Stimulated activated CD8-positive, alpha-beta memory T cell treated with anti-CD3 and anti-CD28 coated beads, Interleukin-7, amount 100 ng/mL, for 4 hours (primary cell): Measurements from ENCODE around the gene CFAP92.

ENCODE experiments used
- DNase-seq, 2 donors: peaks; one replicate each; pipeline ENCODE4 v3.0.0-alpha.2; 2020; ENCODE audit warnings: low read depth in 2 of 2

Gene CFAP92

GRCh38 chr3:129025108-129025507, 31.2 kb upstream of the CFAP92 start:
- no peak for DNase-seq

- no peak for DNase-seq
These were observed 30.0 kb upstream of the CFAP92 start for GRCh38 chr3:129023909-129024308.

GRCh38 chr3:129023008-129023358, 29.1 kb upstream of the CFAP92 start:
- no peak for DNase-seq

- no peak for DNase-seq
These were observed 28.5 kb upstream of the CFAP92 start for GRCh38 chr3:129022114-129023007.

GRCh38 chr3:129021140-129021551, 27.3 kb upstream of the CFAP92 start:
- no peak for DNase-seq

- no peak for DNase-seq
These were observed 26.8 kb upstream of the CFAP92 start for GRCh38 chr3:129020691-129021090.

- DNase-seq: no peak
These were observed 25.4 kb upstream of the CFAP92 start for GRCh38 chr3:129019266-129019665.

- DNase-seq: no peak
These were observed 24.9 kb upstream of the CFAP92 start for GRCh38 chr3:129018751-129019150.

GRCh38 chr3:129018271-129018670, 24.4 kb upstream of the CFAP92 start:
- no peak for DNase-seq

- no peak for DNase-seq
These were observed 23.6 kb upstream of the CFAP92 start for GRCh38 chr3:129017484-129017899.

GRCh38 chr3:129016720-129017483, 23.0 kb upstream of the CFAP92 start:
- DNase-seq: no peak

- peak; percentile 20 to 42 for DNase-seq
These were observed 22.5 kb upstream of the CFAP92 start for GRCh38 chr3:129016356-129016719.

GRCh38 chr3:129015388-129016105, 21.7 kb upstream of the CFAP92 start:
- DNase-seq: peak in 1 of 2 donors; percentile 30

- DNase-seq: no peak
These were observed 21.0 kb upstream of the CFAP92 start for GRCh38 chr3:129014793-129015345.

- DNase-seq: no peak
These were observed 20.3 kb upstream of the CFAP92 start for GRCh38 chr3:129014148-129014547.

GRCh38 chr3:129013491-129013891, 19.6 kb upstream of the CFAP92 start:
- no peak for DNase-seq

GRCh38 chr3:129010310-129010956, 16.6 kb upstream of the CFAP92 start:
- no peak for DNase-seq

- DNase-seq: no peak
These were observed 15.4 kb upstream of the CFAP92 start for GRCh38 chr3:129009266-129009665.

- no peak for DNase-seq
These were observed 13.9 kb upstream of the CFAP92 start for GRCh38 chr3:129007792-129008191.

GRCh38 chr3:129006864-129007263, 13.0 kb upstream of the CFAP92 start:
- no peak for DNase-seq

- no peak for DNase-seq
These were observed 11.8 kb upstream of the CFAP92 start for GRCh38 chr3:129005526-129006303.
